Activated CD4-positive, alpha-beta T cell treated with anti-CD3 and anti-CD28 coated beads, Interleukin-2, amount 10 ng/mL, durations not matched to agents 7 days and 5 days (primary cell): ENCODE data around the gene MSH5. TPM values are rescaled to one million over a fixed set of nuclear protein-coding genes. Genes with fewer than 3 reads are reported as not detected.
"Not testable (repeated sequence)": the region's sequence is repeated elsewhere in the genome, so short reads cannot be mapped to it uniquely, and the experiment has no call there.

ENCODE experiments used
- CTCF ChIA-PET: fragments of 350-600 bp; sonication (Branson Sonifier 250); formaldehyde crosslinking; loops from one replicate; lab custom pipeline; 2021; ENCODE audit warnings: antibody characterized with exemption; lab: Charles Lee
- POLR2A ChIA-PET: fragments of 350-600 bp; sonication (Branson Sonifier 250); formaldehyde crosslinking; loops from one replicate; lab custom pipeline; 2021; ENCODE audit warnings: antibody characterized with exemption; lab: Charles Lee
- DNase-seq: peaks from one replicate; pipeline ENCODE4 v3.0.0-alpha.2; 2020
- H3K27ac Mint-ChIP-seq: one replicate; pipeline ENCODE4 v1.8.0; 2021; ENCODE audit warnings: mild to moderate bottlenecking, moderate library complexity, mixed read lengths
- H3K27me3 Mint-ChIP-seq: one replicate; pipeline ENCODE4 v1.8.0; 2021; ENCODE audit warnings: mixed read lengths
- H3K36me3 Mint-ChIP-seq: one replicate; pipeline ENCODE4 v1.8.0; 2021; ENCODE audit warnings: low read depth, mixed read lengths
- H3K4me1 Mint-ChIP-seq: one replicate; pipeline ENCODE4 v1.8.0; 2021; ENCODE audit warnings: mixed read lengths
- H3K4me3 Mint-ChIP-seq: one replicate; pipeline ENCODE4 v1.8.0; 2021; ENCODE audit warnings: mild to moderate bottlenecking, moderate library complexity, mixed read lengths
- H3K9me3 Mint-ChIP-seq: one replicate; pipeline ENCODE4 v1.8.0; 2021; ENCODE audit warnings: mixed read lengths
- total RNA-seq, 2 experiments: library from RNA; stranded (reverse); gene quantifications; one replicate each; pipeline ENCODE4 v1.2.3, GENCODE V29; 2021

Gene MSH5
- total RNA-seq, 2 experiments from 2014 or later = 56.1 to 58.0 TPM

DNA sequence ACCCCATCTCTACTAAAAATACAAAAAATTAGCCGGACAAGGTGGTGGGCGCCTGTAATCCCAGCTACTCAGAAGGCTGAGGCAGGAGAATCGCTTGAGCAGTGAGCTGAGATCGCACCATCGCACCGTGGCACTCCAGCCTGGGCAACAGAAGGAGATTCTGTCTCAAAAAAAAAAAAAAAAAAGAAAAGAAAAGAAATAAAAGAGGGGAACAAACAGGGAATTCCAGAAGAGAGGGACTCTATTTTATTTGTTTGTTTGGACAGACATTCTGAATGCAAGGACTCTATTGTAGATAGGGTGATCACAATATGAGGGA lies 54.1 kb downstream of the MSH5 start:
- not testable (repeated sequence) for H3K27me3 Mint-ChIP-seq
- peaks cover 62% of the 10 kb centered on the region for H3K4me1 Mint-ChIP-seq
- POLR2A ChIA-PET = interaction anchor here (0.7 kb wide), 1 partner anchor 13 kb away, joined by 4 read pairs; the partner anchor contains the start of gene LSM2

DNA sequence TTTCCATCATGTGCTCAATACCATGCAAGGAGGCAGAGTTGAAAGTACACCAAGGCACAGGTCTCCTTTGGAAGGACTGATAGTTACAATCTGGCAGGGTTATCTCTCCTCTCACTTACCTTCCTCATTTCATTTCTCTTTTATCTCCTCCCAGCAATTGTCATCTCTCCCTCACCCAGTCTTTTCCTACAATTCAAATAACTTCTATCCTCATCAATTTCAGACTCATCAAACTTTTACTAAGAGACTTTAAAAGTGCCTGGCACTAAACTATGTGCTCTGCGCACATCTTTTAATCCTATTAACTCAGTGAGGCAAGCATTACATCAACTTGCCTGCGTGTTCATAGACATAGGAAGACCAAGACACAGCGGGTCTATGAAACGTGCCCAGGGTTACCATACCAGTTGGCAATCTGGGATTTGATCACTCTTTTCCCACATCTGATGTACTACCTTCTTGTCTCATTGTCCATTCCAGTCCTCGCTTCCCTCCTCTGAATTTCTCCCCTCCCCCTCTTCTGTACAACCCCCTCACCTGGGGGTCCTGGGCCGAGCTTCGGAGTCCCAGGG lies 54.6 kb downstream of the MSH5 start:
- Mint-ChIP-seq H3K36me3 (peaks cover 33% of the 10 kb centered on the region), H3K9me3 (no peaks in the 10 kb centered on the region), H3K27me3 (no peaks in the 10 kb centered on the region), H3K27ac (peak overlapping the region; percentile 98), H3K4me1 (peaks cover 61% of the 10 kb centered on the region), H3K4me3 (peak overlapping the region; percentile 94)
- ChIA-PET CTCF (interaction anchor here (0.7 to 2.6 kb wide), 4 partner anchors 12 to 25 kb away, joined by 4 to 13 read pairs (median 10); partner anchors contain the start of genes LSM2 and VWA7), POLR2A (interaction anchor here (0.6 kb wide), 1 partner anchor 33 kb away, joined by 3 read pairs; the partner anchor contains the start of gene HSPA1B)
- no peak for DNase-seq

More for the DNA sequence above, 54.1 kb downstream of the MSH5 start:
- Mint-ChIP-seq H3K36me3 (peaks cover 34% of the 10 kb centered on the region), H3K27ac (peak overlapping the region; percentile 98), H3K4me3 (peak overlapping the region; percentile 94)
- not testable (repeated sequence) for DNase-seq, H3K9me3 Mint-ChIP-seq
- CTCF ChIA-PET = interaction anchor here (2.6 kb wide), 1 partner anchor 14 kb away, joined by 13 read pairs; no protein-coding TSS in a partner anchor

DNA sequence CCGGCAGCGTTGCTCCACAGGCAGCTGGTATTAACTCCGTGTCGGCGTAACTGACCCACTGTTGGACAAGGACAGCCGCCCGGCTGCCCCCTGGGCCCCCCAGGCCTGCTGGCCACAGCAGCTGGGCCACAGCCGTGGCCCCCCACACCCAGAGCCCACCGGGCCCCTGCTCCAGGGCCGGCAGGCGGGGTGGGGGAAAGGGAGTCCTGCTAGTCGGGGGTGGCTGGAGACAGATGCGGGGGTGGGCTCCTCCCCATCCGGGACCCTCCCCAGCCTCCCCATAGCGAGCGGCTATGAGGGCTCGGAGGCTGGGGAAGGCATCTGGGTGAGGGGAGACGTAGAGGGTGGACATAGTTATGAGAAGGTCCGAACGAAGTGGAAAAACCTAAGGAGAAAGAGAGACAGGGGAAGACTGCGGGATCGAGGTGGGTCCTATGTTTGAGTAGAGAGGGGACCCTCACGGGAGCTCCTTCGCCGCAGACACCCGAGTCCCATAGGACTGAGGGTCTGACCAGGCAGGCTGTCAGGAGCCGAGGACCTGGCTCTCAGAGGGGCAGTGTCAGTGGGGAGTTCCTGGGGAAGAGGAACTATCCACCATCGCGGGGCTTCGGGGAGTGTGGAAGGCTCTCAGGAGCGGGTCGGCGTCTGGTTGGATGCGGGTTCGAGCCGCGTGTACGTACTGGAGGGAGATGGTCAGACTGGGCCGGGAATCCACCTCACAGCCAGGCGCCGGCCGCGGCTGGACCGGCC lies 55.2 kb downstream of the MSH5 start:
- Mint-ChIP-seq H3K4me1 (peaks cover 59% of the 10 kb centered on the region), H3K36me3 (peaks cover 28% of the 10 kb centered on the region), H3K27me3 (no peaks in the 10 kb centered on the region), H3K9me3 (no peaks in the 10 kb centered on the region), H3K4me3 (peak overlapping the region; percentile 94), H3K27ac (peak overlapping the region; percentile 98)
- ChIA-PET POLR2A (interaction anchor here (0.6 to 1.1 kb wide), 3 partner anchors 20 to 59 kb away, joined by 3 read pairs; partner anchors contain the start of genes CLIC1, HSPA1A, HSPA1B and HSPA1L), CTCF (interaction anchor here (0.7 to 2.9 kb wide), 11 partner anchors 11 to 142 kb away, joined by 3 to 29 read pairs (median 7); partner anchors contain the start of genes BAG6, LSM2 and VWA7)
- DNase-seq = no peak

DNA sequence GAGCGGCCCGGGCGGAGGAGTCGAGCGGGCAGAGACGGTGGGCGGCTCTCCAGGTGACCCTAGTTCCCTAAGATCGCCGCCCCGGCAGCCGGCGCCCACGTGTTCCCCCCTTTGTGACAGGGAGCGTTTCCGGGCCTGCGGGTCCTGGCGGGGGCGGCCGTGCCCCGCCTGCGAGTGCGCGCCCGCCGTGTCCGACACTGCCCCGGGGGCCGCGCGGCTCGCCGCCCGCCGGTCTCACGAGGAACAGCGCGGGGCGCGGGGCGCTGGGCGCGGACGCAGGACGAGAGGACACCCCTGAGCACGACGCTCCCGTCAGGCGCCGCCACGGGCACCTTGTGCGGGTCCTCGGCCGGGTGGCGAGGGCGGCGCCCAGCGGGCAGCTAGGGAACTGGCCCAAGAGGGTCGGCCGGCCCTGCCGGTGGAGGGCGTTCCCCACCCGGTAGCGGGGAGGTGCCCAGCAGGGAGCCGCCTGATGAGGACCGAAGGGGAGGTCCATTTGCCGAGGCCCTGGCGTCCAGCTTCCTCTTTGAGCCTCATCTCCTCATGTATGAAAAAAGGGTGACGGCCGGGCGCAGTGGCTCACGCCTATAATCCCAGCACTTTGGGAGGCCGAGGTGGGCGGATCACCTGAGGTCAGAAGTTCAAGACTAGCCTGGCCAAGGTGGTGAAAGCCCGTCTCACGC lies 56.0 kb downstream of the MSH5 start, which contains the start of gene VARS1:
Gene VARS1 (minus strand): TSS at position 137 of the 683 bp plus-strand sequence. CDS start 535 bp downstream, outside the sequence.
- ChIA-PET POLR2A (interaction anchor here (0.7 to 1.1 kb wide), 3 partner anchors 20 to 1175 kb away, joined by 3 read pairs; partner anchors contain the start of genes CLIC1, HSPA1A and HSPA1L), CTCF (interaction anchor here (0.7 to 2.9 kb wide), 18 partner anchors 9 to 161 kb away, joined by 3 to 29 read pairs (median 5); partner anchors contain the start of genes BAG6, HSPA1A, HSPA1L and LSM2)
- H3K36me3 Mint-ChIP-seq = peaks cover 24% of the 10 kb centered on the region
- no peaks in the 10 kb centered on the region for H3K27me3 Mint-ChIP-seq
- H3K4me3 Mint-ChIP-seq = peak within 1 kb of the TSS; percentile 94
- peak; percentile 81 for DNase-seq
- H3K27ac Mint-ChIP-seq = peak within 1 kb of the TSS; percentile 98
- peaks cover 56% of the 10 kb centered on the region for H3K4me1 Mint-ChIP-seq
- H3K9me3 Mint-ChIP-seq = no peaks in the 10 kb centered on the region

DNA sequence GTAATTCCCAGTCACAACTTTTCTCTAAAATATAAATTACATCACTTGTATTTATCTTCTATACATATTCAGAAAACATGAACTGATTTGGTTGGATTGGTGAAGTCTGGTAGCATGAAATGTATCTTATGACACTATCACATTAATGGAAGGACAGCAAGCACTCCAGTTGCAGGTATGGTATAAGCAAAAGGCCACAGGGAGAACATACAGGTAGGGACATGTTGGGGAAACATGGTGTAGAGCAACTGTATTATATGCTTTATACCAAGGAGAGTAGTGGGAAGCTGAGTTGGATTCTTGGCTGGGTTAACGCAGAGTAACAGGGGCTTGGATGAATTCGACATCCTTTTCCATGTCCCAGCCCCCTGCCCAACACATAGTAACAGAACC lies 57.2 kb downstream of the MSH5 start:
- peak overlapping the region; percentile 37 for H3K4me3 Mint-ChIP-seq
- peaks cover 50% of the 10 kb centered on the region for H3K4me1 Mint-ChIP-seq
- ChIA-PET CTCF (interaction anchor here (1.3 to 2.9 kb wide), 7 partner anchors 10 to 67 kb away, joined by 4 to 29 read pairs (median 7); partner anchors contain the start of gene LSM2), POLR2A (no interaction called here)
- no peaks in the 10 kb centered on the region for H3K9me3 Mint-ChIP-seq
- DNase-seq = no peak
- H3K27me3 Mint-ChIP-seq = no peaks in the 10 kb centered on the region
- peaks cover 20% of the 10 kb centered on the region for H3K36me3 Mint-ChIP-seq
- peak overlapping the region; percentile 94 for H3K27ac Mint-ChIP-seq

DNA sequence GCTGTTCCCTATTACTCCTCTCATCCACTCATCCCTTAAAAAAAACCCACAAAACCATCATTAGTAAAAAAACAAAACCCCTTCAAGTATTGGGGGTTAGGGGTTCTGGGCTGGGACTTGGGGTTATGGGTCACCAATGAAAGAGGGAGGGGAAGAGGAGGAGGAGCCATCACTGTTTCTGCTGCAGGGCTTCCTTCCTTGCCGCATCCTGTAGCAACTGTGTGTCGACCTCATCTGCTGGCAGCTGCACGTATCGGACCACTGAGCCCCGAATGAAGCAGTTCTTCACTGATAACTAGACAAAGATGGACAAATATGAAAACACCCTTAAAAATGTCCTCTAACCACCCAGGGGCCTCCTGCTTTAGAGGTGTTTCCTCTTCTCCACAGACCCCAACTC lies 57.8 kb downstream of the MSH5 start:
- Mint-ChIP-seq H3K9me3 (no peaks in the 10 kb centered on the region), H3K4me3 (peak overlapping the region; percentile 62), H3K36me3 (peaks cover 25% of the 10 kb centered on the region), H3K4me1 (peaks cover 46% of the 10 kb centered on the region), H3K27ac (peak overlapping the region; percentile 94), H3K27me3 (no peaks in the 10 kb centered on the region)
- DNase-seq = peak; percentile 64
- POLR2A ChIA-PET = interaction anchor here (0.7 kb wide), 1 partner anchor 120 kb away, joined by 6 read pairs; no protein-coding TSS in a partner anchor
- CTCF ChIA-PET = interaction anchor here (0.6 to 2.9 kb wide), 3 partner anchors 10 to 53 kb away, joined by 3 to 29 read pairs (median 3); partner anchors contain the start of gene LSM2

DNA sequence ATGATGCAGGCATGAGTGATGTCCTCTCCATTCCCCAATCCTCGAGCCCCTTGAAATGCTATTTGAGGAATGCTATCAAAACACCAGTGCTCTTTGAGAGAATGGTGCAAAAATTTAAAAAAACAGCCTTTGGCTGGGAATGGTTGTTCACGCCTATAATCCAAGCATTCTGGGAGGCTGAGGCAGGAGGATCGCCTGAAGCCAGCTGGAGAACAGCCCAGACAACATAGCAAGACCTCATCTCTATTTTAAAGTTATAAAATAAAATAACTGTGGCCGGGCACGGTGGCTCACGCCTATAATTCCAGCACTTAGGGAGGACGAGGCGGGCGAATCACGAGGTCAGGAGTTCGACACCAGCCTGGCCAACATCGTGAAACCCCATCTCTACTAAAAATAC lies 60.0 kb downstream of the MSH5 start:
- no peak for DNase-seq
- no peak overlapping the region for H3K4me3 Mint-ChIP-seq
- ChIA-PET POLR2A (no interaction called here), CTCF (interaction anchor here (1.0 kb wide), 2 partner anchors 12 to 13 kb away, joined by 3 read pairs; no protein-coding TSS in a partner anchor)
- no peak overlapping the region for H3K27ac Mint-ChIP-seq
- H3K27me3 Mint-ChIP-seq = no peaks in the 10 kb centered on the region
- peaks cover 26% of the 10 kb centered on the region for H3K36me3 Mint-ChIP-seq
- H3K4me1 Mint-ChIP-seq = peaks cover 40% of the 10 kb centered on the region
- H3K9me3 Mint-ChIP-seq = no peaks in the 10 kb centered on the region

DNA sequence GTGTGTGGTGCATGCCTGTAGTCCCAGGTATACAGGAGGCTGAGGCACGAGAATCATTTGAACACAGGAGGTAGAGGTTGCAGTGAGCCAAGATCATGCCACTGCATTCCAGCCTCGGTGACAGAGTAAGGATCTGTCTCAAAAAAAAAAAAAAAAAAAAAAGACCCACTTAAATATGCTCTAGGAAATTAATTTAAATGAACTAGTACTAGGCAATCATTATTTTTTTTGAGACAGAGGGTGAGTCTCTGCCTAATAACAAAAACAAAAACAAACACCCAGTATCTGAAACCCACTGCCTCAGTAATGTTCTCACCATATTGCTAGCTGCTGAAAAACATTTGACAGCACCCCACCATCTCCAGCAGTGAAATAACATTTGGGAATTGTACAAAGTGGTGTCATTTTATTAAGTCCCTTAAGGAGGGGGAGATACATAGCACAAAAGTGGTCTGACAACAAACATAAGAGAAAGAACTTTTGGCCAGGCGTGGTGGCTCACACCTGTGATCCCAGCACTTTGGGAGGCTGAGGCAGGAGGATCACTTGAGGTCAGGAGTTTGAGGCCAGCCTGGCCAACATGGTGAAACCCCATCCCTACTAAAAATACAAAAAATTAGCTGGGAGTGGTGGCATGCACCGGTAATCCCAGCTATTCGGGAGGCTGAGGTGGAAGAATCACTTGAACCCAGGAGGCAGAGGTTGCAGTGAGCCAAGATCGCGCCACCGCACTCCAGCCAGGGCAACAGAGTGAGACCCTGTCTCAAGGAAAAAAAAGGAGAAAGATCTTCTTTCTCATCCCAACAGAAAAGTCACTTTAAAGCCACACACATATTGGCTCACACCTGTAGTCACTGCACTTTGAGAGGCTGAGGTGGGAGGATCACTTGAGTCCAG lies 61.5 kb downstream of the MSH5 start:
- H3K36me3 Mint-ChIP-seq = peaks cover 24% of the 10 kb centered on the region
- POLR2A ChIA-PET, H3K9me3 Mint-ChIP-seq, H3K27ac Mint-ChIP-seq, H3K4me3 Mint-ChIP-seq, DNase-seq, H3K27me3 Mint-ChIP-seq: not testable (repeated sequence)
- CTCF ChIA-PET = interaction anchor here (1.0 to 1.5 kb wide), 3 partner anchors 10 to 17 kb away, joined by 3 to 4 read pairs (median 4); no protein-coding TSS in a partner anchor
- peaks cover 53% of the 10 kb centered on the region for H3K4me1 Mint-ChIP-seq

DNA sequence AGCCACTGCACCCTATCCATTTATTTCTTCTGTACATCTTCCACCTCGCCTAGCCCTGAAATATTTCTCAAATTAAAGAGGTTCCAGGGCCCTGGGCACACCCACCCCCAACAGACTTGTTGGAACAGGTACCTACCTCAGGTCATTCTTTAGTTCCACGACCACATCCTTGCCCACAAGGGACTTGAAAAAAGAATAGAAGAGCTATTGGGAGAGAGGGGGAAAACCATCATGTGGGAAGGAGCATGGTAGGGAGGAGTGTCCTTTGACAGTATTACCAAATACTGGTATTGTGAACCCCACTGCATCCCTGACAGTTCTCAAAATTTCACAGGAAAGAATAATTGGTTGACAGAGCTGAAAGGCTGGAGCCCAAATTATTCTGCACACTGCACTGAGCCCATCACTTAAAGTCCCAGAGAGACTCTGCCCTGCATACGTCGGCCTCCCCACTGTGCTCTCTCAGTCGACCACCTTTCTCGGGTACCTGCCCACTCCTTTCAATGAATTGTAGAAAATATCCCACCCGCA lies 66.2 kb downstream of the MSH5 start:
- ChIA-PET POLR2A (interaction anchor here (0.6 kb wide), 1 partner anchor 14 kb away, joined by 3 read pairs; no protein-coding TSS in a partner anchor), CTCF (interaction anchor here (0.5 to 4.1 kb wide), 11 partner anchors 8 to 324 kb away, joined by 3 to 29 read pairs (median 4); partner anchors contain the start of genes HSPA1A, HSPA1L and VARS1)
- Mint-ChIP-seq H3K9me3 (no peaks in the 10 kb centered on the region), H3K4me1 (peaks cover 36% of the 10 kb centered on the region), H3K27ac (peak overlapping the region; percentile 91), H3K36me3 (peaks cover 31% of the 10 kb centered on the region), H3K4me3 (peak overlapping the region; percentile 94), H3K27me3 (no peaks in the 10 kb centered on the region)
- DNase-seq = no peak

DNA sequence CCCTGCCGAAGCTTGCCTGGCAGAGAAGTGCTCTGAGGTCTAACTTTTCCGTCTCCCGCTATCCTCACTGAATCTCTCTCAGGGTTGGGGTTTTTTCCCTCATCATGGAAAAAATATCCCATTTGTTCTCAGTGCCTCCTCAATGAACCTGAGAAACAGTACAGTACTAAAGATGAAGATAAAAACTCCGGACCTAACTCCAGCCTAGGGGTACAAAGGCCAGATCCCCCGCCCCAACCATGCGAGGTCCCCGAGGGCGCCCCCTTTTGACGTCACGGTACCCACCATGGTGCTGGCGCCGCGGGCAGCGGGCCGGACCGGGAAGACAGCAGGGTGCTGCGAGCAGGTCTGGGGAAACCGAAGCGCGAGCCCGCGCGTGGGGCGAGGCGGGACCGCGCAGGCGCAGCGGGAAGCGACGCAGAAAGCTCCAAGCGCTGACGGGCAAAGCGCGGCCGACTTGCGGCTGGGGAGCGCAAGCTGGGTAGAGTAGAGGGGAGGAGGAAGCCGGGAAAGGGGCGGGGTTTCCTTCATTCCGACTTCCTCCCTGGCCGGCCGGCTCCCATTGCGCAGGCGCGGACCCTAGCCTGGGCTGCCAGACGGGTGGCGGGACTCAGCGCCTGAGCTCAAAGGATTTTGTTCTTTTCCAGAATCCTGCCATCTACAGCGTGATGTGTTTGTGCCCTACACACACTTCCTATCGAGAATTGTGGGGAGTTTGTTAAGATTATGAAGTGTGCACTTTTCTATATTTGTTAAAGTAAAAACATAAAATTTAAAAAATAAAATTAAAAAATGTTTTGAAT lies 66.9 kb downstream of the MSH5 start, which contains the start of gene LSM2:
Gene LSM2 (minus strand): TSS at position 497 of the 803 bp plus-strand sequence. CDS start 209 bp downstream, at position 288.
- Mint-ChIP-seq H3K27ac (peak within 1 kb of the TSS; percentile 91), H3K36me3 (peaks cover 33% of the 10 kb centered on the region), H3K4me1 (peaks cover 33% of the 10 kb centered on the region), H3K27me3 (no peaks in the 10 kb centered on the region), H3K9me3 (no peaks in the 10 kb centered on the region), H3K4me3 (peak within 1 kb of the TSS; percentile 94)
- DNase-seq = peak; percentile 97
- ChIA-PET POLR2A (interaction anchor here (0.6 to 1.2 kb wide), 7 partner anchors 9 to 70 kb away, joined by 3 to 13 read pairs (median 4); partner anchors contain the start of genes CLIC1, HSPA1A, HSPA1L and MSH5), CTCF (interaction anchor here (0.5 to 4.1 kb wide), 14 partner anchors 8 to 325 kb away, joined by 3 to 29 read pairs (median 4); partner anchors contain the start of genes HSPA1A, HSPA1L and VARS1)
